ENCODE results near the gene LRP5.

- TF ChIP-seq, protein P1, sequence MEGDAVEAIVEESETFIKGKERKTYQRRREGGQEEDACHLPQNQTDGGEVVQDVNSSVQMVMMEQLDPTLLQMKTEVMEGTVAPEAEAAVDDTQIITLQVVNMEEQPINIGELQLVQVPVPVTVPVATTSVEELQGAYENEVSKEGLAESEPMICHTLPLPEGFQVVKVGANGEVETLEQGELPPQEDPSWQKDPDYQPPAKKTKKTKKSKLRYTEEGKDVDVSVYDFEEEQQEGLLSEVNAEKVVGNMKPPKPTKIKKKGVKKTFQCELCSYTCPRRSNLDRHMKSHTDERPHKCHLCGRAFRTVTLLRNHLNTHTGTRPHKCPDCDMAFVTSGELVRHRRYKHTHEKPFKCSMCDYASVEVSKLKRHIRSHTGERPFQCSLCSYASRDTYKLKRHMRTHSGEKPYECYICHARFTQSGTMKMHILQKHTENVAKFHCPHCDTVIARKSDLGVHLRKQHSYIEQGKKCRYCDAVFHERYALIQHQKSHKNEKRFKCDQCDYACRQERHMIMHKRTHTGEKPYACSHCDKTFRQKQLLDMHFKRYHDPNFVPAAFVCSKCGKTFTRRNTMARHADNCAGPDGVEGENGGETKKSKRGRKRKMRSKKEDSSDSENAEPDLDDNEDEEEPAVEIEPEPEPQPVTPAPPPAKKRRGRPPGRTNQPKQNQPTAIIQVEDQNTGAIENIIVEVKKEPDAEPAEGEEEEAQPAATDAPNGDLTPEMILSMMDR (IDR thresholded peaks at IDR 0.05): no peak
- no peak for TF ChIP-seq POLR2AphosphoS5 (IDR thresholded peaks at IDR 0.05)
- TF ChIP-seq EP300 (IDR thresholded peaks at IDR 0.05): no peak
Observed at GRCh38 chr11:68371171-68372041, 59.0 kb downstream of the LRP5 start.

Data from suprapubic skin (tissue), 4 donors.